Fibroblast of mammary gland (primary cell): ENCODE results near the gene ARHGEF16.

ENCODE experiments used
- DNase-seq: peaks from one replicate; pipeline ENCODE4 v3.0.0-alpha.2; 2010; ENCODE audit warnings: low read depth
- H3K4me3 ChIP-seq: 2 replicates; pipeline ENCODE4 v1.5.1; 2011; ENCODE audit warnings: low read depth, mild to moderate bottlenecking, low read length, moderate library complexity; ENCODE audit not compliant: control insufficient read depth
- CTCF ChIP-seq: conservative IDR thresholded peaks from 2 replicates; pipeline ENCODE4 v1.5.1; 2011; ENCODE audit warnings: low read depth, low read length, inconsistent platforms; ENCODE audit not compliant: control insufficient read depth, insufficient read depth

The ARHGEF16 gene

GRCh38 chr1:3468236-3469103, 14.0 kb downstream of the ARHGEF16 start:
- no peak overlapping the region for H3K4me3 ChIP-seq
- no peak for DNase-seq

GRCh38 chr1:3469104-3469848, 14.8 kb downstream of the ARHGEF16 start:
- no peak for DNase-seq
- no peak for TF ChIP-seq CTCF
- no peak overlapping the region for H3K4me3 ChIP-seq

More at GRCh38 chr1:3468236-3469103, 14.0 kb downstream of the ARHGEF16 start:
- no peak for TF ChIP-seq CTCF

- H3K4me3 ChIP-seq = no peak overlapping the region
- no peak for DNase-seq
- no peak for TF ChIP-seq CTCF
Measured at GRCh38 chr1:3469849-3470649, 15.6 kb downstream of the ARHGEF16 start.

- no peak for TF ChIP-seq CTCF
- no peak overlapping the region for H3K4me3 ChIP-seq
- DNase-seq = no peak
Measured at GRCh38 chr1:3470650-3471355, 16.3 kb downstream of the ARHGEF16 start.

- H3K4me3 ChIP-seq = no peak overlapping the region
- peak; percentile 22 for TF ChIP-seq CTCF
- peak; percentile 57 for DNase-seq
Measured at GRCh38 chr1:3471356-3472087, 17.1 kb downstream of the ARHGEF16 start.
